HCT116 (cell line): ENCODE measurements around the gene PAEP. TPM values are rescaled to one million over a fixed set of nuclear protein-coding genes. Genes with fewer than 3 reads are reported as not detected.

Source experiments
- ATAC-seq: fragments of 200-7000 bp; cut with Tn5 transposase; 2 replicates; pipeline ENCODE4 v1.9.1; 2020; ENCODE audit warnings: mild to moderate bottlenecking, moderate library complexity
- BruUV-seq: library from RNA; stranded (reverse); fragments of 400-500 nt; replicated peaks from 2 replicates; lab custom pipeline; 2021; lab: Mats Ljungman, UMichigan
- CTCF ChIA-PET: fragments of 300-600 bp; sonication (Branson Sonifier 250); formaldehyde crosslinking; loops from one replicate; lab custom pipeline; 2021; ENCODE audit warnings: antibody characterized with exemption; lab: Charles Lee
- POLR2A ChIA-PET: fragments of 300-600, 350-600 bp; sonication (Branson Sonifier 250); formaldehyde crosslinking; loops from one replicate; lab custom pipeline; 2021; ENCODE audit warnings: antibody characterized with exemption; lab: Charles Lee
- RAD21 ChIA-PET, 2 experiments: fragments of 300-600 bp; sonication (Branson Sonifier 250); formaldehyde crosslinking; loops; one replicate each; lab custom pipeline; 2023; ENCODE audit warnings: low total read pairs in 2 of 2; ENCODE audit not compliant: uncharacterized antibody in 2 of 2, unreplicated experiment in 2 of 2, low non-redundant PET in 1 of 2; lab: Charles Lee
- DNase-seq: peaks from one replicate; pipeline ENCODE4 v3.0.0-alpha.2; 2010; ENCODE audit warnings: low read depth, low spot score
- H2AFZ ChIP-seq: fragments of 200-600 bp; shearing (Covaris generic), sonication (generic); 2 replicates; pipeline ENCODE4 v1.6.1; 2017; ENCODE audit warnings: low read depth, mixed run types, mixed read lengths, antibody characterized with exemption, low read length; ENCODE audit not compliant: poor library complexity, severe bottlenecking
- H3K27ac ChIP-seq: 2 replicates; pipeline ENCODE4 v1.5.1; 2012; ENCODE audit warnings: low read depth, low read length
- H3K27me3 ChIP-seq: fragments of 200-600 bp; sonication (generic); 2 replicates; pipeline ENCODE4 v1.6.1; 2016; ENCODE audit warnings: mixed run types, low read length, mixed read lengths; ENCODE audit not compliant: insufficient read depth
- H3K36me3 ChIP-seq, 2 experiments: fragments of 200-500 bp in 1 of 2; fragments of 200-600 bp in 1 of 2; sonication (Bioruptor generic) in 1 of 2; sonication (generic) in 1 of 2; 2 replicates each; pipeline versions ENCODE4 v1.5.1 to v1.6.1; 2014 to 2016; ENCODE audit warnings: low read length in 2 of 2, inconsistent platforms in 1 of 2, mixed read lengths in 1 of 2, mixed run types in 1 of 2; ENCODE audit not compliant: insufficient read depth in 2 of 2, control insufficient read depth in 1 of 2
- H3K4me1 ChIP-seq, 2 experiments: fragments of 200-600 bp in 1 of 2; sonication (generic) in 1 of 2; 2 replicates each; pipeline versions ENCODE4 v1.5.1 to v1.6.1; 2012 to 2017; ENCODE audit warnings: low read length in 2 of 2, inconsistent platforms in 1 of 2, mild to moderate bottlenecking in 1 of 2, mixed read lengths in 1 of 2, mixed run types in 1 of 2, moderate library complexity in 1 of 2; ENCODE audit not compliant: insufficient read depth in 2 of 2, control insufficient read depth in 1 of 2
- H3K4me2 ChIP-seq: fragments of 200-600 bp; sonication (generic); 2 replicates; pipeline ENCODE4 v1.6.1; 2017; ENCODE audit warnings: mixed run types, low read length, mixed read lengths
- H3K4me3 ChIP-seq, 2 experiments: fragments of 200-600 bp in 1 of 2; sonication (generic) in 1 of 2; replicated peaks in 1 of 2; 2 replicates each; pipeline ENCODE4 v1.5.1; 2011 to 2016; ENCODE audit warnings: low read length in 2 of 2, control low read depth in 1 of 2, low read depth in 1 of 2, mild to moderate bottlenecking in 1 of 2, mixed read lengths in 1 of 2, mixed run types in 1 of 2
- H3K79me2 ChIP-seq: fragments of 200-600 bp; sonication (generic); 2 replicates; pipeline ENCODE4 v1.6.1; 2017; ENCODE audit warnings: mild to moderate bottlenecking, mixed run types, low read length, moderate library complexity, mixed read lengths; ENCODE audit not compliant: insufficient read depth
- H3K9ac ChIP-seq: fragments of 200-600 bp; sonication (generic); 2 replicates; pipeline ENCODE4 v1.6.1; 2016; ENCODE audit warnings: low read length, mixed read lengths
- H3K9me2 ChIP-seq: fragments of 200-600 bp; sonication (generic), shearing (Covaris generic); 2 replicates; pipeline ENCODE4 v1.6.1; 2017; ENCODE audit warnings: mixed run types, mild to moderate bottlenecking, moderate library complexity; ENCODE audit not compliant: insufficient read depth
- H3K9me3 ChIP-seq, 2 experiments: fragments of 200-500 bp in 1 of 2; fragments of 200-600 bp in 1 of 2; sonication (Bioruptor generic) in 1 of 2; sonication (generic) in 1 of 2; 2 replicates each; pipeline ENCODE4 v1.6.1; 2014 to 2017; ENCODE audit warnings: low read length in 2 of 2, mixed read lengths in 2 of 2, inconsistent platforms in 1 of 2, low read depth in 1 of 2, mild to moderate bottlenecking in 1 of 2, mixed run types in 1 of 2, moderate library complexity in 1 of 2; ENCODE audit not compliant: control insufficient read depth in 1 of 2, insufficient read depth in 1 of 2
- H4K20me1 ChIP-seq: fragments of 200-600 bp; sonication (generic), shearing (Covaris generic); 2 replicates; pipeline ENCODE4 v1.6.1; 2017; ENCODE audit warnings: mixed run types, mild to moderate bottlenecking, moderate library complexity; ENCODE audit not compliant: insufficient read depth
- ATF3 ChIP-seq: IDR thresholded peaks from 2 replicates; pipeline ENCODE4 v1.6.1; 2012
- CBX3 ChIP-seq: IDR thresholded peaks from 2 replicates; pipeline ENCODE4 v1.6.1; 2012; ENCODE audit warnings: low read depth
- CEBPB ChIP-seq: IDR thresholded peaks from 2 replicates; pipeline ENCODE4 v1.6.1; 2012; ENCODE audit warnings: low read depth
- EGR1 ChIP-seq: IDR thresholded peaks from 2 replicates; pipeline ENCODE4 v1.6.1; 2012; ENCODE audit warnings: low read depth
- EZH2phosphoT487 ChIP-seq: fragments of 200-600 bp; IDR thresholded peaks from 2 replicates; pipeline ENCODE4 v1.6.1; 2018; ENCODE audit warnings: antibody characterized with exemption, borderline replicate concordance
- FOSL1 ChIP-seq: IDR thresholded peaks from 2 replicates; pipeline ENCODE4 v1.6.1; 2012; ENCODE audit warnings: low read depth
- JUND ChIP-seq: IDR thresholded peaks from 2 replicates; pipeline ENCODE4 v1.6.1; 2012
- MAX ChIP-seq: IDR thresholded peaks from 2 replicates; pipeline ENCODE4 v1.6.1; 2012
- POLR2AphosphoS5 ChIP-seq: IDR thresholded peaks from 2 replicates; pipeline ENCODE4 v1.6.1; 2011; ENCODE audit warnings: mild to moderate bottlenecking, low read depth, low read length, moderate library complexity
- SIN3A ChIP-seq: IDR thresholded peaks from 2 replicates; pipeline ENCODE4 v1.6.1; 2012; ENCODE audit warnings: low read depth
- TCF7L2 ChIP-seq: IDR thresholded peaks from 2 replicates; pipeline ENCODE4 v1.7.0; 2011; ENCODE audit warnings: borderline replicate concordance, inconsistent platforms; ENCODE audit not compliant: insufficient read depth, insufficient read length; ENCODE audit errors: extremely low read depth
- ZNF274 ChIP-seq: fragments of 200-500 bp; sonication (Bioruptor generic); IDR thresholded peaks from 2 replicates; pipeline ENCODE4 v1.6.1; 2014; ENCODE audit warnings: mild to moderate bottlenecking, low read depth, low read length, inconsistent platforms
- intact Hi-C: fragments of 100-400 bp; cut with micrococcal nuclease; formaldehyde crosslinking; loops from 2 replicates; pipeline ENCODE4 v1.10.0; 2022
- total RNA-seq: library from RNA; stranded (reverse); gene quantifications from one replicate; pipeline ENCODE4 v1.2.1, GENCODE V29; 2021; ENCODE audit not compliant: unreplicated experiment

The PAEP gene
- total RNA-seq, 1 experiment from 2014 or later = not detected

- Histone ChIP-seq H3K27ac (no peak overlapping the region), H2AFZ (no peak overlapping the region), H3K4me3 (no peak overlapping the region), H3K9me2 (no peaks in the 10 kb centered on the region), H3K27me3 (peaks cover 6% of the 10 kb centered on the region; the same call in 1 of the 2 replicates)
- no TSS peak for BruUV-seq
- DNase-seq (no peak), ATAC-seq (no peak)
- TF ChIP-seq EZH2phosphoT487 = no peak
- TF ChIP-seq EGR1 = no peak
- TF ChIP-seq TCF7L2 = no peak
- no peak for TF ChIP-seq CEBPB
- no peak for TF ChIP-seq CBX3
- TF ChIP-seq ATF3 = no peak
- TF ChIP-seq, all 23 proteins: peak for 0
- Histone ChIP-seq H4K20me1 (no peaks in the 10 kb centered on the region), H3K4me1 (no peaks in the 10 kb centered on the region), H3K9ac (no peak overlapping the region), H3K4me2 (no peak overlapping the region), H3K9me3 (no peaks in the 10 kb centered on the region), H3K36me3 (no peaks in the 10 kb centered on the region), H3K79me2 (no peaks in the 10 kb centered on the region)
- CTCF ChIA-PET = no interaction called here
- intact Hi-C loops = no loop called here
- POLR2A ChIA-PET = no interaction called here
- RAD21 ChIA-PET = no interaction called here
Observed at GRCh38 chr9:135584934-135585333, 23.4 kb downstream of the PAEP start.

GRCh38 chr9:135586601-135587109 is 25.1 kb downstream of the PAEP start:
- ATAC-seq (no peak), DNase-seq (no peak)
- BruUV-seq = no TSS peak
- Histone ChIP-seq H3K9me2 (no peaks in the 10 kb centered on the region), H2AFZ (no peak overlapping the region), H4K20me1 (no peaks in the 10 kb centered on the region), H3K79me2 (no peaks in the 10 kb centered on the region), H3K9ac (no peak overlapping the region), H3K27ac (no peak overlapping the region), H3K36me3 (no peaks in the 10 kb centered on the region), H3K9me3 (no peaks in the 10 kb centered on the region), H3K4me1 (no peaks in the 10 kb centered on the region), H3K27me3 (no peaks in the 10 kb centered on the region), H3K4me3 (no peak overlapping the region), H3K4me2 (no peak overlapping the region)
- ChIA-PET POLR2A (no interaction called here), RAD21 (no interaction called here), CTCF (no interaction called here)
- intact Hi-C loops = no loop called here
- TF ChIP-seq POLR2AphosphoS5 = no peak
- no peak for TF ChIP-seq SIN3A
- TF ChIP-seq ZNF274 = no peak
- no peak for TF ChIP-seq JUND
- no peak for TF ChIP-seq FOSL1
- no peak for TF ChIP-seq MAX
- no peak for TF ChIP-seq TCF7L2
